Neural crest cell (in vitro differentiated cells): ENCODE data around the gene UGCG. TPM values are rescaled to one million over a fixed set of nuclear protein-coding genes. Genes with fewer than 3 reads are reported as not detected.
"Not testable (repeated sequence)": the region's sequence is repeated elsewhere in the genome, so short reads cannot be mapped to it uniquely, and the experiment has no call there.

Experiments
- DNase-seq: peaks from one replicate; pipeline ENCODE4 v3.0.0; 2021; ENCODE audit warnings: low read depth, mixed read lengths, low spot score
- H3K27ac Mint-ChIP-seq: one replicate; pipeline ENCODE4 v1.8.0; 2021; ENCODE audit warnings: mild to moderate bottlenecking, mixed read lengths; ENCODE audit not compliant: unreplicated experiment
- H3K27me3 Mint-ChIP-seq: 2 replicates; pipeline ENCODE4 v1.8.0; 2021; ENCODE audit warnings: low read depth, mild to moderate bottlenecking, mixed read lengths
- H3K36me3 Mint-ChIP-seq: 2 replicates; pipeline ENCODE4 v1.8.0; 2021; ENCODE audit warnings: low read depth, mild to moderate bottlenecking, mixed read lengths
- H3K4me1 Mint-ChIP-seq: 2 replicates; pipeline ENCODE4 v1.8.0; 2021; ENCODE audit warnings: mixed read lengths
- H3K4me3 Mint-ChIP-seq: one replicate; pipeline ENCODE4 v1.8.0; 2021; ENCODE audit warnings: mild to moderate bottlenecking, mixed read lengths
- H3K9me3 Mint-ChIP-seq: 2 replicates; pipeline ENCODE4 v1.8.0; 2021; ENCODE audit warnings: mixed read lengths
- total RNA-seq: library from RNA; stranded (reverse); gene quantifications from 2 replicates; pipeline ENCODE4 v1.2.1, GENCODE V29; 2021
- TF ChIP-seq, protein P1 (sequence below): fragments of 200-600 bp; sonication (generic); conservative IDR thresholded peaks from 2 replicates; pipeline ENCODE4 v1.5.0; 2021; ENCODE audit warnings: antibody characterized with exemption, mild to moderate bottlenecking

The UGCG gene
- total RNA-seq, 1 donor from 2014 or later = 21.2 TPM

DNA sequence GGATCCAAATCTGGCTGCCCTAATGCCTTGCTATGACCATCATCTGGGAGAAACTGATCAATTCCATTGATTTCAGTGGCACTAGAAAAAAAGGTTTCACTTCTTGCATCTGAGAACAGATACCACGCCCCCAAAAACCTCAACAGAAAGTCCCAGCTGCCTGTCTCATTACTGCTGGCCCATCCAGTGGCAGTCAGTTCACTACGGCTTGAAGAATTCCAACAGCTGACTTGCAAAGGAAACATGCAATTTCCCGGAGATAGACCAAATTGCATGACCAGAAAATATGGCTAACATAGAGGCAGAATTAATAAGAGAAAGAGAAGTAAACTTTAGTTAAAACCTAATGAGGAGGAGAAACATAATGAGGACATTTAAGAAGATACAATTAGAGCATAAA, 48.6 kb downstream of the UGCG start:
- H3K4me1 Mint-ChIP-seq = no peaks in the 10 kb centered on the region
- no peaks in the 10 kb centered on the region for H3K27me3 Mint-ChIP-seq
- H3K4me3 Mint-ChIP-seq = no peak overlapping the region
- H3K36me3 Mint-ChIP-seq = no peaks in the 10 kb centered on the region
- TF ChIP-seq, protein P1, sequence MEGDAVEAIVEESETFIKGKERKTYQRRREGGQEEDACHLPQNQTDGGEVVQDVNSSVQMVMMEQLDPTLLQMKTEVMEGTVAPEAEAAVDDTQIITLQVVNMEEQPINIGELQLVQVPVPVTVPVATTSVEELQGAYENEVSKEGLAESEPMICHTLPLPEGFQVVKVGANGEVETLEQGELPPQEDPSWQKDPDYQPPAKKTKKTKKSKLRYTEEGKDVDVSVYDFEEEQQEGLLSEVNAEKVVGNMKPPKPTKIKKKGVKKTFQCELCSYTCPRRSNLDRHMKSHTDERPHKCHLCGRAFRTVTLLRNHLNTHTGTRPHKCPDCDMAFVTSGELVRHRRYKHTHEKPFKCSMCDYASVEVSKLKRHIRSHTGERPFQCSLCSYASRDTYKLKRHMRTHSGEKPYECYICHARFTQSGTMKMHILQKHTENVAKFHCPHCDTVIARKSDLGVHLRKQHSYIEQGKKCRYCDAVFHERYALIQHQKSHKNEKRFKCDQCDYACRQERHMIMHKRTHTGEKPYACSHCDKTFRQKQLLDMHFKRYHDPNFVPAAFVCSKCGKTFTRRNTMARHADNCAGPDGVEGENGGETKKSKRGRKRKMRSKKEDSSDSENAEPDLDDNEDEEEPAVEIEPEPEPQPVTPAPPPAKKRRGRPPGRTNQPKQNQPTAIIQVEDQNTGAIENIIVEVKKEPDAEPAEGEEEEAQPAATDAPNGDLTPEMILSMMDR = no peak
- no peaks in the 10 kb centered on the region for H3K9me3 Mint-ChIP-seq
- no peak overlapping the region for H3K27ac Mint-ChIP-seq
- no peak for DNase-seq

DNA sequence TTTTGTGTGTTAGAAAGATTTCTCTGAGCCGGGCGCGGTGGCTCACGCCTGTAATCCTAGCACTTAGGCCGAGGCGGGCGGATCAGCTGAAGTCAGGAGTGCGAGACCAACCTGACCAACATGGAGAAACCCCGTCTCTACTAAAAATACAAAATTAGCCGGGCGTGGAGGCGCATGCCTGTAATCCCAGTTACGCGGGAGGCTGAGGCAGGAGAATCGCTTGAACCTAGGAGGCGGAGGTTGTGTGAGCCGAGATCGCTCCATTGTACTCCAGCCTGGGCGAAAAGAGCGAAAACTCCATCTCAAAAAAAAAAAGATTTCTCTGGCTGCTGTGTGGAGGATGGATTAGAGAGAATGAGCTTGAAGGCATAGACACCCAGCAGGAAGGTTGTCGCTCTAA, 51.5 kb downstream of the UGCG start:
- not testable (repeated sequence) for H3K4me3 Mint-ChIP-seq, H3K4me1 Mint-ChIP-seq, H3K9me3 Mint-ChIP-seq

DNA sequence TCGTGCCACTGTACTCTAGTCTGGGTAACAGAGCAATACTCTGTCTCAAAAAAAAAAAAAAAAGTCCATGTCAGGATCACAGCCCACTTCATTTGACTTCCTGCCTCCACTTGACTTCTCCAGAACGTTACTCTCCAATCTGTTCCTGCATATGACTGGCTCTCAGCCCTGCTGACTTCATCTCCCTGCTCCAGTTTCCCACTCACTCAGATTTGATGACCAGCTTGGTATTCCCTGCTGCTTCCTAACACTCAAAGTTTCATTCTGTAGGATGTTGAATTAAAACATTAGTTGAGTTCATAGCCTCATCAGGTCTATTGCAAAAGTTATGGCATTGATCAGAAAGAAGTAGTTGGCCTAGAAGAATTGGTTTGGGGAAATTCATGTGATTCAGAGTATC, 52.3 kb downstream of the UGCG start:
- no peaks in the 10 kb centered on the region for H3K27me3 Mint-ChIP-seq
- no peaks in the 10 kb centered on the region for H3K9me3 Mint-ChIP-seq
- TF ChIP-seq, protein P1 = no peak
- no peak overlapping the region for H3K27ac Mint-ChIP-seq
- DNase-seq = no peak
- H3K4me1 Mint-ChIP-seq = no peaks in the 10 kb centered on the region
- no peaks in the 10 kb centered on the region for H3K36me3 Mint-ChIP-seq
- H3K4me3 Mint-ChIP-seq = no peak overlapping the region

More for the DNA sequence above, 51.5 kb downstream of the UGCG start:
- not testable (repeated sequence) for H3K27ac Mint-ChIP-seq, DNase-seq, H3K36me3 Mint-ChIP-seq, H3K27me3 Mint-ChIP-seq

DNA sequence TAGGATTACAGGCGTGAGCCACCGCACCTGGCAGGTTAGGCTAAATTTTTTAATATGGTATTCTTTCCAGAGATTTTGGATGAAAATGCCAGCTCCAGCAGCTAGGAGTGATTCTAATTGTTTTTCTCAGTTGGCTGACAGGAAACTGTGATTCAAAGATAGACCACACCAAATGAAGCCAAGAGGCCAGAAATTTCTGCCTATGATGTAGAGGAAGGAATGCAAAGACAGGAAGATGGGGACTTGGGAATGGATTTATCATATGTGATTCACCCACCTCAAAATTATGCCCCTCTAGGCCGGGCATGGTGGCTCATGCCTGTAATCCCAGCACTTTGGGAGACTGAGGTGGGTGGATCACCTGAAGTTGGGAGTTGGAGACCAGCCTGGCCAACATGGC, 53.3 kb downstream of the UGCG start:
- Mint-ChIP-seq H3K27ac (no peak overlapping the region), H3K36me3 (no peaks in the 10 kb centered on the region), H3K4me1 (no peaks in the 10 kb centered on the region)

DNA sequence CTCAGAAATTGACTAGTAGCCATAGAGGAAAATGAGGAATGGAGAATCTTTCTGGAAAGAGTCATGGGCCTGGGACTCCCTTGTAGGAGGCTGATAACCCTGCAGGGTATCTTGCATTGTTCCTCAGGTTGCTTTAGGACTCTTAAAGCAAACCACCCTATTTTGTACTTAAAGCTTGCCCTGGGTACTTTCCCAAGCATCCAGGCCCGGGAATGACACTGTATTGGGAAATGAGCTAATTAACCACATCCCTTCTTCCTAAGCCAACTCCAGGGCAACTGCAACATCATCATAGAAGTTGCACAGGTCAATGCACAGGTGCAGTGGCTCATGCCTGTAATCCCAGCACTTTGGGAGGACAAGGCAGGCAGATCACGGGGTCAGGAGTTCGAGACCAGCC, 55.9 kb downstream of the UGCG start:
- Mint-ChIP-seq H3K36me3 (no peaks in the 10 kb centered on the region), H3K27ac (no peak overlapping the region), H3K4me3 (no peak overlapping the region), H3K27me3 (no peaks in the 10 kb centered on the region), H3K9me3 (no peaks in the 10 kb centered on the region), H3K4me1 (no peaks in the 10 kb centered on the region)
- TF ChIP-seq, protein P1 = no peak
- DNase-seq = no peak

More for the DNA sequence above, 53.3 kb downstream of the UGCG start:
- TF ChIP-seq, protein P1 = no peak
- DNase-seq = no peak
- Mint-ChIP-seq H3K4me3 (no peak overlapping the region), H3K27me3 (no peaks in the 10 kb centered on the region), H3K9me3 (no peaks in the 10 kb centered on the region)

DNA sequence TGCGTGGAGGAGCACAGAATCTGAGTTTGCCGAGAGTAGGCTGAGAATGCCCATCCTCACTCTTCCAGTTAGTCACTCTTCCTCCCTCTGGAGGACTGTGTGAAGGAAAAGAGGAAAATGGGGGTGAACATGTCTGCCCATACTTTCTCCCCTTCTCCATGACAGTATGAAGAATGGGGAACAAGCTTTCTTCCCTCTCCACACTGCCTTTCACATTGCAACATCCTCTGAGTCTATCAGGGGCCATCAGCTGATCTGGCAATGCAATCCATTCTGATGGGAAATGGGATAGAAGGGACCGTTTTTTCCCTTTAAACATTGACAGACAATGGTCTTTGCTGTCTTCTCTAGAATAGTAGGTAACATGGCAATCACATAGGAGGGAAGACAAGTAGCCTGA, 56.8 kb downstream of the UGCG start:
- TF ChIP-seq, protein P1 = no peak
- Mint-ChIP-seq H3K27ac (no peak overlapping the region), H3K4me3 (no peak overlapping the region), H3K4me1 (peaks cover 6% of the 10 kb centered on the region), H3K9me3 (no peaks in the 10 kb centered on the region), H3K27me3 (no peaks in the 10 kb centered on the region), H3K36me3 (no peaks in the 10 kb centered on the region)
- no peak for DNase-seq
